ENCODE results near the gene TLCD5.

The TLCD5 gene

GRCh38 chr11:120324932-120325810 is at the start of gene TLCD5:
Gene TLCD5, plus strand, starts transcription at chr11:120325299. Its CDS starts 2,143 bp downstream, at chr11:120327442.
- no peak for DNase-seq (ENCODE audit: low read depth in 2 of 3, low spot score in 2 of 3)

DNA sequence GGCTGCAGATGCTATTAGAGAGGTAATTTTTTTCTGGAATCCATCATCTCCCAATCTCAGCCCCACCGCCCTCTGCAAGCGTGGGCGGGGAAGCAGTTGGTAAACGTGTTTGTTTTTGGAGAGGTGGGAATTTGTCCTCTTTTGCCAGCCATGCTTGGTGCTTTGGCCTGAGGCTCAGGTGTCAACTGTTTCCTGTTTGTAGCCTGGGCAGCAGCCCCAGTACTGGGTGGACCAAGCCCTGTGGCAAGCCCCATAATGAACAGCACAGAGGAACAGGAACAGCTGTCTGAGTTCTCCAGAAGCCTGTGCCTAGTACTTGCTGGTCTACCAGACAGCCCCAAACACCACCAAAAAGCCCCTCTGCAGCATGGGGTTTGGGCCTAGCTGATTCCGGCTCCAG is 45.6 kb upstream of the TLCD5 start:
- DNase-seq (ENCODE audit: low read depth in 2 of 3, low spot score in 2 of 3): no peak

DNA sequence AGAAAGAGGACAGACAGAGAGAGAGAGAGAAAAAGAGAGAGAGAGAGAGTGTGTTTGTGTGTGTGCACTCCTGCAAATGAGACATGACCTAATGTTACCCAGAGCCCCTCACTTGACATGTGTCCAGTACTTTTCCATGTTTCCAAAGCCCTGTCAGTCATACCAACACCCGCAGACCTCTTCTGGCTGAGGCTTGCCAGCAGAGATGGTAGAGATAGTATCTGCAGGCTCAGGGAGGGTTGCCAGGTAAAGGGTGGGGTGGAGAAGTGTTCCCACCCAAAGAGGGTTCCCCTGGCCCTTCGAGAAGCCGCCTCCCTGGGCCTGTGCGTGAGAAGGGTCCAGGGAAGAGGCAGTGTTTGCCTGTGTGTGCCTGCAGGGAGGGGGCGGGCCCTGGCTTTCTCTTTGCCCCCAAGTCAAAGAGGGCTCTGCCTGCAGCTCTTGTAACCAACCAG is 44.5 kb upstream of the TLCD5 start:
- DNase-seq (ENCODE audit: low read depth in 2 of 3, low spot score in 2 of 3): no peak

GRCh38 chr11:120281143-120281795 is 43.8 kb upstream of the TLCD5 start:
- DNase-seq (ENCODE audit: low read depth in 2 of 3, low spot score in 2 of 3): no peak

DNA sequence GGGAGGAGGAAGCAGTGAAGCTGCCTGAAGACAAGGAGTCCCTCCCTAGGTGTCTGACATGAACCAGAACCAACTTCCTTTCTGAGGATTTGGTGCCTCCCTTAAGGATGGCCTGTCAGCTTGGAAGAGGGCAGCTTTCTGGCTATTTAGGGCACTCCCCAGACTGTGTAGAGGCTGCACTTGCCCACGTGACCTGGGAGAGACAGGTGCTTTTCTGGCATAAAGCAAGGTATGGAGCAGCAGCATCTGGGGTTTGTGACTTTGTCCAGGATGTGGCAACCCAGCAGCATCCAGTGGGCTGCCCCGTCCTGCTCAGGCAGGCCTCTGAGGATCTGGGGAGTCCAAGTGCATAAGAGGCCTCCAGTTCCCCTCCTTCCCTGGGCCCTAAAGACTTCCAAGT is 42.0 kb upstream of the TLCD5 start:
- no peak for DNase-seq (ENCODE audit: low read depth in 2 of 3, low spot score in 2 of 3)

DNA sequence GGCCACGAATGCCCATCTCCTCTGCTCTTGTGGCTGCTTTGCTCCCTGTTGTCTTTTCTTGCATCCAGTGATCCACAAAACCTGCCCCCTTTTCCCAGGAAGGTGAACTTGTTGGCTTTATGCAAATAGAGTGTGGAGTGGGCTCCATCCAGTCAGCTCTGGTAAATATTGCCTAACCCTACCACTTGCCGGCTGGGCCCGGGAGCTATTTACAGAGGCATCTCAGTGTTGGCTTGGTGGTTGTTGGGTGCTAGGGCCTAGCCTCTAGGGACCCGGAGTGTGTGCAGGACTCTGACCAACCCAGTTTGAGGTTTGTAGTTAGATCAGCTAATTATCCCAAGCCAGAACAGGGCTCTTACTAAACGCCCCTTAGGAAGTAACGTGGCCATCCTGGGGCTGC is 40.8 kb upstream of the TLCD5 start:
- no peak for DNase-seq (ENCODE audit: low read depth in 2 of 3, low spot score in 2 of 3)

GRCh38 chr11:120285256-120285655 is 39.8 kb upstream of the TLCD5 start:
- DNase-seq (ENCODE audit: low read depth in 2 of 3, low spot score in 2 of 3): no peak

DNA sequence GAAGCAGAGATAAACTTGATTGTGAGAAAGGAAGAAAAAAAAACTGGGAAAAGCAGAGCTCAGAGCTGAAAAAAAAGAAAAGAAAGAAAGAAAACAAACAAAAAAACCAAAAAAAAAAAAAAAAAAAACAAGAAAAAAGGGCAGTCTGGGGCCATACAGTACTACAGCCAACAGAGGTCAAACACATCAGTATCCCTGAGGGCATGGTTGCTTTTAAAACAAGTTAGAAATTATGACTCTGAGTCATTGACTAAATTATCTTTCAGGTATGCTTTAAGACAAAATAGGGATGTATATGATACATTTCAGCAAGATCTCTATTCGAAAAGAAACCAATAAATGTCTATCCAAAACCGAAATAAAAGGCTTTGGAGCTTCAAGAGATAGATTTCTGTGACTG is 37.1 kb upstream of the TLCD5 start:
- no peak for DNase-seq (ENCODE audit: low read depth in 2 of 3, low spot score in 2 of 3)

GRCh38 chr11:120289426-120289825 is 35.7 kb upstream of the TLCD5 start:
- DNase-seq (ENCODE audit: low read depth in 2 of 3, low spot score in 2 of 3): no peak

DNA sequence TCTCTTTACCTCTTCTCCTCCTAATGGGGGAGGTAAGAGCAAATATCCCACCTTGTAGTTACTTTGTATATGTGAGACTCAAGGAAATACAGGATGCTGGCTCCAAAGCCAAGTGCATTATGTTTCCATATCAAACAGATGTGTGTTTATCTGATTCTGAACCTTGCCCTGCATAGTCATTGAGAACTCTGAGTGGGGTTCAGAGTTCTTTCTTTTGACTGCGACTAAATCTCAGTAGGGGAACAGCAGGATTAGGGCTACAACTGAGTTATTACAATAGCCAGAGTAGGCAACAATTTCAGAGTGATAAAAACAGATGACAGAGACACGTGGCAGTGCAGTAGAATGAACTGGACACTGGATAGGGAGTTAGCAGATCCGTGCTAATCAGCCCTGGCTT is 34.1 kb upstream of the TLCD5 start:
- DNase-seq (ENCODE audit: low read depth in 2 of 3, low spot score in 2 of 3): no peak

DNA sequence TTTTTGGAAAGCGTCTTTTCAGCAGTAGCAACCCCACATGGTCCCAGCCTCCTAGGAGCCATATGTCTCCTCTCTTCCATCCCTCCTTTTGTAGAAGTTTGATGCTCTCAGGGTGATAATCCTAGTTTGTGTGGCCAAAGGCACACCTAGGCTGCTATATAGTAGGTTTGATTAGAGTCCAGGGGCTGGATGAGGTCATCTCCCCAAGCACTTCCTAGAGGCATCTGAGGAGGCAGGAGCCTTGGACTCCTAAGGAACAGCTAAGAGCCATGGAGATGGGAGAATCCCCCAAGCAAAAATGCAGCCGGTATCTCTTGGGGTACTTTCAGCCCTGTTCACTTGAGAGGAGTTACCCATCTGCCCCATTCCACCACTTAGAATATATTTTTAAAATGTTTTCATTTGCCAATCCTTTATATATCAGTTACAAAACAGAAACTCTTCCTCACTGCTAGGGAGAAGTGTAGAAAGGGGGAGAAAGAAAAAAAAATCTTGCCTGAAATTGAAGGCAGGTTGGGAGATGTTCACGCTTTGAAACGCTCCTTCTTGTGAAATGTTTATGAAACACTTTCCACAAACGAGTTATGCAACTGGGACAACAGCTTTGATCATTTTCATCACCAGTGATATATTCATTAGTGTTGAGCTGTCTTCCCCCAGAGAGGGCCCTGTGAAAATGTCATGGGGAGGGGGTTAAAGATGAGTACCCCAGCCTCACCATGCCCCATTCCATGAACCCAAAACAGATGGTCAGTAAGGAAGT is 31.9 kb upstream of the TLCD5 start:
- DNase-seq (ENCODE audit: low read depth in 2 of 3, low spot score in 2 of 3): no peak

- no peak for DNase-seq (ENCODE audit: low read depth in 2 of 3, low spot score in 2 of 3)
Observed at GRCh38 chr11:120294096-120294495, 31.0 kb upstream of the TLCD5 start.

- DNase-seq (ENCODE audit: low read depth in 2 of 3, low spot score in 2 of 3): no peak
Observed at GRCh38 chr11:120295099-120295498, 30.0 kb upstream of the TLCD5 start.

GRCh38 chr11:120296554-120296953 is 28.5 kb upstream of the TLCD5 start:
- no peak for DNase-seq (ENCODE audit: low read depth in 2 of 3, low spot score in 2 of 3)

- DNase-seq (ENCODE audit: low read depth in 2 of 3, low spot score in 2 of 3): no peak
Observed at GRCh38 chr11:120298461-120298860, 26.6 kb upstream of the TLCD5 start.

GRCh38 chr11:120302001-120302805 is 22.9 kb upstream of the TLCD5 start:
- DNase-seq (ENCODE audit: low read depth in 2 of 3, low spot score in 2 of 3): no peak

- peak in 2 of 3 experiments; percentile 25 to 28 for DNase-seq (ENCODE audit: low read depth in 2 of 3, low spot score in 2 of 3)
Observed at GRCh38 chr11:120303004-120303637, 22.0 kb upstream of the TLCD5 start.

GRCh38 chr11:120304526-120304925 is 20.6 kb upstream of the TLCD5 start:
- no peak for DNase-seq (ENCODE audit: low read depth in 2 of 3, low spot score in 2 of 3)

DNA sequence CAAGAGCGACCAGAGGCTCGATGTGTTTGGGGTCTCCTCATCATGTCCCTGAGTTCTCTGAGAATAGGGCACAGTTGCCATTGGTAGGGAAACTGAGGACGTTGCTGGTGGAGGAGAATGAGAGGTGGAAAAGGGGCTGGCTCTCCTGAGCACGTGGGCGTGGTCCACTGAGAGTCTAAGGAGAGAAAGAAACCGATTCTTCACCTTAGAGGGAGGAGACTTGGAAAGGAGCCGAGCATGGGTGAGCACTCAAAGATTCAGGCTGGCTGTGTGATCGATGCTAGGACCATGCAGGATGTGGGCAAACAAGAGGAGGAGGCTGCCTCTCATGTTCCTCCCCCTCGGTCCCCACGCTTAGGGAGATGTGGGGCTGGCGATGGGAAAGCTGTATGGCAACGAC is 19.8 kb upstream of the TLCD5 start:
- DNase-seq (ENCODE audit: low read depth in 2 of 3, low spot score in 2 of 3): no peak

- DNase-seq (ENCODE audit: low read depth in 2 of 3, low spot score in 2 of 3): no peak
Observed at GRCh38 chr11:120306519-120307242, 18.4 kb upstream of the TLCD5 start.
